GM12873 (cell line): ENCODE data around the gene ELL.
A peak's percentile ranks its signal among the peaks of the same experiment; 100 is the strongest.

ENCODE experiments used
- CTCF ChIP-seq: IDR thresholded peaks from 2 replicates; pipeline ENCODE4 v1.5.1; 2012; ENCODE audit warnings: low read depth, mild to moderate bottlenecking, moderate library complexity, low read length, control low read depth; ENCODE audit not compliant: insufficient read depth; ENCODE audit errors: missing control alignments

The ELL gene

DNA sequence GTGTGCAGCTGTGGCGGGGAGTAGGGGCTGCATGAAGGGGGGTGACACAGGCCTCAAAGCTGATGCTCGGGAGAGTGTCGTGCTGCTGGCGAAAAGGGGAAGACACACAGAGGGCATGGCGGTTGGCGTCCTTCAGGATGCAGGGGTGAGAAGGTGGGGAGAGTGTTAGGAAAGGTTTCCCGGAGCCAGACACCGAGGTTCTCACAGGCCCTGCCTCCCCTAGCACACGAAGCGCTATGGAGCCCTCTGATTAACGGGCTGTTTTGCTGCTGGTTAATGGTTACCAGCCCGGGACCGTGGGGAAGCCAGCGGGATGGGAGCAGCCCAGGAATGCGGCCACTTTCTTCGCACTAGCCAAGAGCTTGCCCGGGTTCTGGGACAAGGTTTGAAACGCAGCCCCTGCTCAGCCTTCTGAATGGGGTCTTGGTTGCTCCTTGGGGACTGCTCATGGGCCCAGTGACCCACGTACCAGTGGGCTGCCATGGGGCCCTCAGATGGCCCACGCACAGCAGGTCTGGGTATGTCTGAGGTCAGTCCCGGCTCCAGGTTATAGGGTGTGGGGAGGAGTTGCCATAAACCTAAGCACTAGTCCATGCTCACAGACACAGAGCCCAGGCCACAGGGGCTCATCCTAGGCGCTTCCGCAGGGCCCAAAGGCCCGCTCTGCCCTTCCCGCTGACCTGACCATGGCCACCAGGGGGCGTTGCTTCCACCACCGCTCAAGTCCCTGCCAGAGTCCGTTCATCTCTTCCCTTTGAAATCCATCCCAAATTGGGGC is 52.6 kb downstream of the ELL start:
- TF ChIP-seq CTCF = peak; percentile 91

- TF ChIP-seq CTCF = no peak
Measured at GRCh38 chr19:18468517-18468916, 53.4 kb downstream of the ELL start.

DNA sequence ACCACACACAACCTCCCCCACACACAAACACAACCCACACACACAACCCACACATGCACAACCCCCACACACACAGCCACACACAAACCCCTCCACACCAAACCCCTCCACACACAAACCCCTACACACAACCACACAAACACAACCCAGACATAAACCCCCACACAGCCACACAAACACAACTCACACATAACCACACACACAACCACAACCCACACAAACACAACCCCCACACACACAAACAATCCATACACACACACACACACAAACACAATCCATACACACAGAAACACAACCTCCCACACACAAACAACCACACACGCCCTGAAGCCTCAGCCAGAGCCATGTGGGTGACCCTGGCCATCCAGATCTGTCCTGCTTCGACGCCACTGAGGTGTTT is 53.9 kb downstream of the ELL start:
- no peak for TF ChIP-seq CTCF

- no peak for TF ChIP-seq CTCF
Measured at GRCh38 chr19:18466354-18466753, 55.5 kb downstream of the ELL start.

- TF ChIP-seq CTCF = no peak
Measured at GRCh38 chr19:18465964-18466339, 55.9 kb downstream of the ELL start.

- no peak for TF ChIP-seq CTCF
Measured at GRCh38 chr19:18465214-18465963, 56.5 kb downstream of the ELL start.

DNA sequence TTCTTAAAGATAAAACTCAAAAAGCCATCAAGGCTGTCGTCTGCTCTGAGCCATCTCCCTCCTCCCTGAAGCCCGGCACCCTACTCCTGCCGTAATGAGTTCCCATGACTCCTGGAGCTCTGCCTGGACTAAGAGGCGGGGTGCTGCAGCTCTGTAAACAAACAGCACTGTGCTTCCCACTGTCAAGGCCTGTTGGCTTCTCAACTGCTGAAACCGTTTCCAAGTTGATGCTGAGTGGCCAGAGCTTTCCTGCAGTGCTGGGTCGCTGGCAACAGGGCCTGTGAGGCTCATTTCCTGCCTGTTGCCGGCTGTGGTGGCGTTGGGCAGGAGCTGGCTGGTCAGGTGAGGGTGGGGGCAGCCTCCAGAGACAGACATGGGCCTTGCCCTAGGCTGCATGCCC is 57.2 kb downstream of the ELL start:
- no peak for TF ChIP-seq CTCF
